Aorta (tissue), 5 donors: ENCODE measurements around the gene FAM186B. TPM values are rescaled to one million over a fixed set of nuclear protein-coding genes. Genes with fewer than 3 reads are reported as not detected.

ENCODE experiments used
- ATAC-seq: fragments of 200-7000 bp; cut with Tn5 transposase; one replicate; pipeline ENCODE4 v1.9.1; 2022; ENCODE audit warnings: moderate library complexity; ENCODE audit not compliant: low FRiP score
- DNase-seq, 2 donors: peaks; one replicate each; pipeline ENCODE4 v3.0.0-alpha.2; 2020
- H3K27ac ChIP-seq, 2 donors: one replicate each; pipeline ENCODE4 v1.5.1; 2013; ENCODE audit warnings: low read length in 2 of 2, mild to moderate bottlenecking in 2 of 2, moderate library complexity in 2 of 2, control low read depth in 1 of 2, inconsistent platforms in 1 of 2, low read depth in 1 of 2
- H3K27me3 ChIP-seq, 2 donors: one replicate each; pipeline ENCODE4 v1.6.1; 2013; ENCODE audit warnings: control low read depth in 1 of 2, low read length in 1 of 2, mild to moderate bottlenecking in 1 of 2, moderate library complexity in 1 of 2; ENCODE audit not compliant: insufficient read depth in 2 of 2, control insufficient read depth in 1 of 2
- H3K36me3 ChIP-seq, 2 donors: one replicate each; pipeline ENCODE4 v1.6.1; 2013; ENCODE audit warnings: control low read depth in 1 of 2, low read length in 1 of 2, mild to moderate bottlenecking in 1 of 2; ENCODE audit not compliant: insufficient read depth in 2 of 2, control insufficient read depth in 1 of 2
- H3K4me1 ChIP-seq, 2 donors: one replicate each; pipeline ENCODE4 v1.6.1; 2013; ENCODE audit warnings: low read length in 2 of 2, control low read depth in 1 of 2, mild to moderate bottlenecking in 1 of 2, moderate library complexity in 1 of 2; ENCODE audit not compliant: insufficient read depth in 2 of 2, control insufficient read depth in 1 of 2
- H3K4me3 ChIP-seq, 2 donors: one replicate each; pipeline ENCODE4 v1.5.1; 2013; ENCODE audit warnings: low read length in 2 of 2, control low read depth in 1 of 2, mild to moderate bottlenecking in 1 of 2
- H3K9me3 ChIP-seq: one replicate; pipeline ENCODE4 v1.6.1; 2013; ENCODE audit warnings: mild to moderate bottlenecking, low read length; ENCODE audit not compliant: control insufficient read depth
- WGBS, 2 donors: extraction: QIAGEN DNeasy Blood & Tissue Kit; methylation state at CpG; one replicate each; pipeline ENCODE4 v1.1.7; 2013; 5-methylcytosine and 5-hydroxymethylcytosine counted together
- intact Hi-C, 2 donors: fragments of 100-400 bp; cut with DNase I; formaldehyde crosslinking; loops; one replicate each; pipeline versions ENCODE4 v1.14.2 to v1.15.0; 2022
- polyA plus RNA-seq, 2 donors: library from polyadenylated mRNA; stranded (reverse); fragments of 200-250 nt; gene quantifications; one replicate each; pipeline ENCODE4 v1.2.3, GENCODE V29; 2013
- total RNA-seq, 2 donors: library from RNA; stranded (reverse); fragmentation: NEBNext Ultra II Directional; extraction: Animal tissue kit (Norgen Biotek cat#: 25700); gene quantifications; one replicate each; pipeline ENCODE4 v1.2.1, GENCODE V29; 2021
- donor health status: healthy with polysubstance abuse.
- donor health status: Bipolar disorder and iron deficiency.
- donor health status: DM: no; HTN: no; CAD: no.
- donor health status: DM: no; HTN: no; CAD: no.
- donor health status: DM: yes; HTN: yes; CAD: no.

The FAM186B gene
- total and polyA plus RNA-seq, 4 donors = 0.23 to 0.30 (median 0.26) TPM; not detected in 1

DNA sequence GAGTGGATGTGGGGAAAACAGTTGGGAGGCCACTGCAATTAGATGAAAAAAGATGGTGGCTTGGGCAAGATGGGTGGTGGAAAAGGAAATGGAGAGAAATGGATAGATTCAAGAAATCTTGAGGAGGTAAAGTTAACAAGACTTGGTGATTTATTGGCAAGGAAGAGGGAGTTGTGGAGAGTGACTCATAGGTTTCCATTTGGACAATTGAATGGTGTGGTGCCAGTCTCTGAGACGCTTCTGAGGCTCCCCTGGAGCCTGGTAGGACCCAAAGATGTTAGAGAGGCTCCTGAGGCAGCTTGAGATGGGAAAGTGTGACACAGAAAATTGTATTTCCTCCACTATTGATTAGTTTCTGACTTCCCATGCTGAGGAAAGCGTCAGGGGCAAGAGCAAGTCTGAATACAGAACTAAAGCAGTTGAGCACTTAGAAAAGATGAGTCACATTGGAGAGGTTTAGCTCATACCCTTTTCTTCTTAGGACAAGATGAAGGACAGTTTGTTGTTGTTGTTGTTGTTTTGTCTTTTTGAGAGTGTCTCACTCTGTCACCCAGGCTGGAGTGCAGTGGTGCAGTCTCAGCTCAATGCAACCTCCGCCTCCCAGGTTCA, 22.4 kb upstream of the FAM186B start:
- intact Hi-C loops = no loop called here
- DNase-seq (no peak), ATAC-seq (no peak)
- Histone ChIP-seq H3K27me3 (no peaks in the 10 kb centered on the region), H3K4me3 (no peak overlapping the region), H3K4me1 (no peaks in the 10 kb centered on the region), H3K36me3 (no peaks in the 10 kb centered on the region), H3K27ac (no peak overlapping the region), H3K9me3 (no peaks in the 10 kb centered on the region)
- 65 to 67% methylated on average over 3 of the region's 3 CpGs for whole genome bisulfite sequencing, 2 donors

DNA sequence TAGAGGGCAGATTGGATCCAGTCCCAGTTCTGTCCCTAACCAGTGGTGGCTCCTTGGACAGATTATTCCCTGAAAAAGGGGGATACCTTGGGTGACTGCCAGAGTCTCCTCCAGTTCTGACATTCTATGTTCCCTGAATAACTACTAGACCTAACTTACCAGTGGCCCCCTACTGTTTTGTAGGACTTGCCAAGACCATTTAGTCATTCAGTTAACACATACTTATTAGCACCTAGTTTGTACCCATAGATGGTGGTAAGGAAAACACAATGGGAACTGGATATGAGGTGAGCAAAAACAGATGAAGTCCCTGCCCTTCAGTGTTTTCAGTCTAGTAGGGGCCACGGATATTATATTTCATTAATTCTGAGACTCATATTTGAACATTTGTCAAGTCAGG, 21.4 kb upstream of the FAM186B start:
- no peaks in the 10 kb centered on the region for H3K36me3 ChIP-seq
- DNase-seq (no peak), ATAC-seq (no peak)
- H3K9me3 ChIP-seq = no peaks in the 10 kb centered on the region
- intact Hi-C loops = no loop called here
- H3K4me3 ChIP-seq = no peak overlapping the region
- H3K4me1 ChIP-seq = no peaks in the 10 kb centered on the region
- no peaks in the 10 kb centered on the region for H3K27me3 ChIP-seq
- no peak overlapping the region for H3K27ac ChIP-seq
- WGBS, 2 donors = 86 to 90% methylated on average over 1 of the region's 1 CpG

DNA sequence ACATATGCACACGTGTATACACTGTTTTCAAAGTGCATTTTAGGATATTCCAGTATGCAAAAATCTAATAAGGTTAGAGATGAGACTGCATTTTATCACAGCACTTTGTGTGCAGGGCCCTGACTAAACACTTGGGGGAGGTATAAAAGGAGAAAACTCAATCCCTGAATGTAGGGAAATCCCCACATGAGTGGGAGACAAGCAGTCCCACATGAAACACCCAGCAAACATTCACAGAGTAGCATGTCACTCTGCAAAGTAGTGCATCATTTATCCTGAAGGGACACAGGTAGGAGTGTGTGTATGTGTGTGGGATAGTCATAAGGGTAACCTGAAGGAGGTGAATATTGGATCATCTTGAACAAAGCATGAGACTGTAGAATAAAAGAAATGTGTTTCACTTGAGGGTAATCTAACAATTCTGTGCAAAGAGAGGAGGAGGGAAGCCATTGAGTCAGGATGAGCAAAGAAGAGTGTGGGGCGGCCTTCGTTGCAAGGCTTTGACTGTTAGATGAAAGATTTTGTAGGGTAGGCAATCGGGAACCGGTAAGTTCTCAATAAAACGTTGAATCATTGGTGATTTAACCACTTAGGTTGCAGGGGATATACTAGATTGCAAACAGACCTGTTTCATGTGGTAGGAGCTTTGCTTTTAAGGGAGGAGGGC, 20.9 kb upstream of the FAM186B start:
- 83 to 85% methylated on average over 6 of the region's 6 CpGs for WGBS, 2 donors
- Histone ChIP-seq H3K36me3 (no peaks in the 10 kb centered on the region), H3K27ac (no peak overlapping the region), H3K9me3 (no peaks in the 10 kb centered on the region), H3K4me1 (no peaks in the 10 kb centered on the region), H3K4me3 (no peak overlapping the region), H3K27me3 (no peaks in the 10 kb centered on the region)
- intact Hi-C loops = no loop called here
- no peak for ATAC-seq
- DNase-seq = no peak

DNA sequence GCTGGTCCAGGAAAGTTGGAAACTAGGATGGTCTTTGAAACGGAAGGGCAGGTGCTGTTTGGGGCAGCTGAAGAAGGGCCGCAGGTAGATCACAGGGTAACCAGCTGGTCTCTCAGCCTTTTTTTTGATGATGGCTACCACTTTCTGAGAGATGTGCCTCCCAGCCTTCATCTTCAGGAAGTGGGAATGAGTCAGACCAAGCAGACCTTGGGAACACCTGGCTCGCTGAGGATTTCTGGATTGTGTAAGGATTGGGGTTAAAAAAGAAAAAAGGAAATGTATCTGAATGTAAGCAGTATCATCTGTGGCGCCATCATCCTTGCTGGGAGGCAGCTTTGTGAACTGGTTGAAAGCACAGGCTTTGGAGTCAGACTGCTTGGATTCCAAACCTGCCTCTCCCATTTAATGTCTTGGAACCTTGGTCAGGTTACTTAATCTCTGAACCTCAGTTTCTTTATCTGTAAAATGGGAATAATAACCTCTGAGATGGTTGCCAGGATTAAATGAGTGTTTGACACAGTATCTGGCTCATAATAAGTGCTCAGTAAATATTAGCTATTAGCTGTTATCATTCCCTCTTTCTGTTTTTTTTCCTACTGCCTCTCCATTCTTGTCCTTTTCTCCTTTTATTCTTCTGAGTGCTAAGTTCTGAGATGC, 19.6 kb upstream of the FAM186B start:
- DNase-seq (no peak), ATAC-seq (no peak)
- no peaks in the 10 kb centered on the region for H3K9me3 ChIP-seq
- intact Hi-C loops = no loop called here
- H3K4me3 ChIP-seq = no peak overlapping the region
- peak overlapping the region in 1 of 2 donors; percentile 46 for H3K27ac ChIP-seq
- no peaks in the 10 kb centered on the region for H3K4me1 ChIP-seq
- H3K27me3 ChIP-seq = no peaks in the 10 kb centered on the region
- WGBS, 2 donors = 67 to 76% methylated on average over 4 of the region's 4 CpGs
- H3K36me3 ChIP-seq = no peaks in the 10 kb centered on the region

DNA sequence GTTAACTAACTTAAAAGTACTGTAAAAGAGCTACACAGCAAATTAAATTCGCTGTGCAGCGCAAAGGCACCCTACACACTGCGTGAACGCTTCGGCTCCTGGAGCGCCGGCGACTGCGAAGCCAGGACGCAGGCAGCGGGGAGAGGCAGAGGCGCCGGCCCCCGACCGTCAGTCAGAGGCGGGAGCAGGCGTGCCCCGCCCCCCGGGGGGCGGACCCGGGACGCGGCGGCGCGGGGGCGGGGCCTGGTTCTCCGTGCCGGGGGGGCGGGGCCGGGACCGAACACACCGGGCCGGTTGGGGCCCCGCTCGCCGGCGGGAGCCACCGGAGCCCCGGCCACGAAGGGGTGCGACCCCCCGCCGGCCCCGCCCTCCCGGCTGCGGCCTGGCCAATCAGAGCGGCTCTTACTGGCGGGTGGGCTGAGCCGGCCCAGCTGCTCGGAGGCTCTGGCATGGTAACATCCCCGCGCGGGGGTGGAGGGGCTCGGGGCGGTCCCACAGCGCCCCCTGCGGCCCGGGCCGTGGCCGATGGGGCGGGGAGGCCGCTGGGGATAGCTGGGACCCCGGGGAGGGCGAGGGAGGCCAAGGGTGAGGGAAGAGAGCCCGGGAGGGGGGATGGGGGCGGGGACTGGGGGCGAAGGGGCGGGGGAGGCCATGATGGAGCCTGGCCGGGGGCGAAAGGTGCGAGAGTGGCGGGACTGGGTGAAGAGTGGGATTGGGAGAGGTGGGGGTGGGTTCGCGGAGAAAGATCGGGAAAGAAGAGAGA, 17.9 kb upstream of the FAM186B start, which contains the start of gene PRPF40B:
Gene PRPF40B, plus strand, starts transcription at position 420 of the 763 bp plus-strand sequence. Its CDS starts 30 bp downstream, at position 450.
- H3K9me3 ChIP-seq = no peaks in the 10 kb centered on the region
- 0 to 1% methylated on average over 28 to 76 of the region's 76 CpGs for WGBS, 2 donors
- peak within 1 kb of the TSS; percentile 45 to 75 for H3K4me3 ChIP-seq
- peak; percentile 93 for ATAC-seq
- DNase-seq = peak; percentile 90 to 95
- no peaks in the 10 kb centered on the region for H3K36me3 ChIP-seq
- intact Hi-C loops = no loop called here
- no peaks in the 10 kb centered on the region for H3K27me3 ChIP-seq
- no peaks in the 10 kb centered on the region for H3K4me1 ChIP-seq
- H3K27ac ChIP-seq = peak within 1 kb of the TSS in 1 of 2 donors; percentile 82

DNA sequence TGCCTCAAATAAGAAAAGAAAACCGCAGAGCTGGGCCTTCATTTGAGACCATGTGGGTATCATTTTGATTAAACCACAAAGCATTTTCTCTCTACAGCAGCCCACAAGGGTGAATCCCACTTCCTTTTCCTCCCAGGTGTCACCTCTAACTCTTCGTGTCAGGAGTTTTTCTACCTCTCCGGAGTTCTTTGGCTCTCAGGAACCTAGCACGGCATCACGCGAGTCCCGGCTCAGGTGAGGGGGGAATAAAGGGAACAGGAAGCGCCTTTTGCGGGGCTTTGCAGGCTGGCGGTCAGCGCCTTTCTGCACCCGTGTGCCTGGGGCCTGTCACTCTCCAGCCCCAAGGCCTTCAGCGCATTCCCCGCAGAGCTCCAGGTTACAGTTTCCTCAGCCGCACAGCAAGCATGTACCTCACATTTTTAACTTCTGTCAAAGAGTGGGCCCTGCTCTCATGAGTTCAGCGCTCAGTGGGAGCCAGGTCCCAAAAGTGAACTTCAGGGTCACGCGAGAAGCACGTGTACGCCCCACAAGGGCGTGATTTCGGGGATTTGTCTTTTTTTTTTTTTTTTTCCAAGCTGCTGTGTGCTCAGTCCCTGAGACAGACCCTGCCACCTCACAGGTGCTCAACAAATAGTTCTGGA, 17.2 kb upstream of the FAM186B start:
- ATAC-seq = peak; percentile 49
- Histone ChIP-seq H3K27me3 (no peaks in the 10 kb centered on the region), H3K9me3 (no peaks in the 10 kb centered on the region), H3K4me3 (peak overlapping the region; percentile 45 to 75), H3K36me3 (no peaks in the 10 kb centered on the region), H3K27ac (peak overlapping the region in 1 of 2 donors; percentile 82), H3K4me1 (no peaks in the 10 kb centered on the region)
- DNase-seq = no peak
- 1% methylated on average over 22 of the region's 22 CpGs for WGBS, 2 donors
- intact Hi-C loops = no loop called here

DNA sequence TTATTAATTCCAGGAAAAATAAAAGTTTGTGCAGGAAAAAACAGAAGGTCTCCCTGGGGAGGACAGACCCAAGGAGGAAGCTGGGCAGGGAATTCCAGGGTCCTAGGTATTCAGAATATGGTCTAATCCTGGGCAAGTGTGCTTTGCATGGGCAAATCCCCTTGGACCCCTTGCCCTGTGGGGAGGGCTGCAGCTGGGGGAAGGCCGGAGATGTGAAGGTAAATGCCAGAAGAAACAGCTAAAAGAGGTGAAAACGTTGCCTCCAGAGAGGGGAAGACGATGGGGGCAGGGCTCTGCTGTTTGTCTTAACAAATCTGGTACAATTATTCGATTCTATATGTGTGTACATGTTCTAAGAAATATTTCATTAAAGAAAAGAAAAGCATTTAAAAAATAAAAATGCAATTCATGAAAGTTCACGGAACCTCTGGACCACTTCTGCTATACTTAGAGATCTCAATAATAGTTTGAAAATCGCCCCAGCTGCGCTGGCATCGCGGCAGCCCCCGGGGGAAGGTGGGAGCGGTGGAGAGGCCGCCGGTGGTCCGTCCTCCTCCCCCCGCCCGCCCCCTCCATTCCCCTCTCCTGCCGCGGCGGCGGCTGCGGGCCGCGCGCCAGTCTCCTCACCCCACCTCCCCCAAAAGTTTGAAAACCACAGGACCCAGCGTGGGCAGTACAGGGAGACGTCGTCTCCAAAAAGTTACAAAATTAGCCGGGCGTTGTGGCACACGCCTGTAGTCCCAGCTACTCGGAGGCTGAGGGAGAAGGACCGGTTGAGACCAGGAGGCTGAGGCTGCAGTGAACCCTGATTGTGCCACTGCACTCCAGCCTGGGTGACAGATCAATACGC, 16.4 kb upstream of the FAM186B start:
- DNase-seq (no peak), ATAC-seq (peak; percentile 21)
- H3K4me1 ChIP-seq = no peaks in the 10 kb centered on the region
- H3K9me3 ChIP-seq = no peaks in the 10 kb centered on the region
- 1 to 2% methylated on average over 33 of the region's 33 CpGs for WGBS, 2 donors
- no peaks in the 10 kb centered on the region for H3K27me3 ChIP-seq
- peak overlapping the region in 1 of 2 donors; percentile 82 for H3K27ac ChIP-seq
- intact Hi-C loops = no loop called here
- H3K4me3 ChIP-seq = peak overlapping the region; percentile 45 to 75
- H3K36me3 ChIP-seq = no peaks in the 10 kb centered on the region
